ENCODE data around the gene REG3A. TPM values are rescaled to one million over a fixed set of nuclear protein-coding genes. Genes with fewer than 3 reads are reported as not detected.

REG3A gene
- total RNA-seq, 1 experiment from 2014 or later: not detected

GRCh38 chr2:79191081-79191480, 31.5 kb upstream of the REG3A start (continued):
- TF ChIP-seq, protein P1, sequence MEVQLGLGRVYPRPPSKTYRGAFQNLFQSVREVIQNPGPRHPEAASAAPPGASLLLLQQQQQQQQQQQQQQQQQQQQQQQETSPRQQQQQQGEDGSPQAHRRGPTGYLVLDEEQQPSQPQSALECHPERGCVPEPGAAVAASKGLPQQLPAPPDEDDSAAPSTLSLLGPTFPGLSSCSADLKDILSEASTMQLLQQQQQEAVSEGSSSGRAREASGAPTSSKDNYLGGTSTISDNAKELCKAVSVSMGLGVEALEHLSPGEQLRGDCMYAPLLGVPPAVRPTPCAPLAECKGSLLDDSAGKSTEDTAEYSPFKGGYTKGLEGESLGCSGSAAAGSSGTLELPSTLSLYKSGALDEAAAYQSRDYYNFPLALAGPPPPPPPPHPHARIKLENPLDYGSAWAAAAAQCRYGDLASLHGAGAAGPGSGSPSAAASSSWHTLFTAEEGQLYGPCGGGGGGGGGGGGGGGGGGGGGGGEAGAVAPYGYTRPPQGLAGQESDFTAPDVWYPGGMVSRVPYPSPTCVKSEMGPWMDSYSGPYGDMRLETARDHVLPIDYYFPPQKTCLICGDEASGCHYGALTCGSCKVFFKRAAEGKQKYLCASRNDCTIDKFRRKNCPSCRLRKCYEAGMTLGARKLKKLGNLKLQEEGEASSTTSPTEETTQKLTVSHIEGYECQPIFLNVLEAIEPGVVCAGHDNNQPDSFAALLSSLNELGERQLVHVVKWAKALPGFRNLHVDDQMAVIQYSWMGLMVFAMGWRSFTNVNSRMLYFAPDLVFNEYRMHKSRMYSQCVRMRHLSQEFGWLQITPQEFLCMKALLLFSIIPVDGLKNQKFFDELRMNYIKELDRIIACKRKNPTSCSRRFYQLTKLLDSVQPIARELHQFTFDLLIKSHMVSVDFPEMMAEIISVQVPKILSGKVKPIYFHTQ (CRISPR knock-in tag; IDR thresholded peaks at IDR 0.05): no peak
- no peak for TF ChIP-seq ZSCAN18 (CRISPR knock-in tag; IDR thresholded peaks at IDR 0.05)

DNA sequence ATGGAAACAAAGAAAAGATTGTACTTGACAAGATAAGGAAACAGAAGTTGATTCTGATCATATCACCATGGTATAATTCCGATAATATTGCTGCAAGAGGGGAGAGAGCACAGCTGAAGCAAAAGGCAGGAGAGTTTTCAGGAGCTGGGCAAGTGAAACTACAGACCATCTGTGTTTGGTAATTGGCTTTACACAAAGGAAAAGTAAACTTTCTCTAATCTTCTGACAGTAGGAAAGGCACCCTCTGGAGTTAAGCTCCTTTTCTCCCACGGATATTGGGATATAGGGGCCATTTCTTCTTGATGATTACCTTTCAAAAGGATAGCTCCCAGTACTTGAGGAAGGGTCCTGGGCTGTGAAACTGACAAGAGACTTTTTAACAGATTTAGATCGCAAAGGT, 29.9 kb upstream of the REG3A start:
- H3K4me3 Mint-ChIP-seq: no peak overlapping the region
- DNase-seq (ENCODE audit: low spot score) (no peak), ATAC-seq (peak; percentile 57; the same call in 1 of the 2 replicates)
- no peaks in the 10 kb centered on the region for H3K36me3 Mint-ChIP-seq
- ChIA-PET CTCF (interaction anchor here (1.4 to 1.9 kb wide), 2 partner anchors 12 to 148 kb away, joined by 6 to 10 read pairs; no protein-coding TSS in a partner anchor), POLR2A (no interaction called here)
- H3K27me3 Mint-ChIP-seq (ENCODE audit: low read depth): peaks cover 44% of the 10 kb centered on the region
- TF ChIP-seq MXD4 (CRISPR knock-in tag; IDR thresholded peaks at IDR 0.05; ENCODE audit: borderline replicate concordance) (no peak), SOX15 (CRISPR knock-in tag; IDR thresholded peaks at IDR 0.05) (no peak), GTF2I (CRISPR knock-in tag; conservative IDR thresholded peaks at IDR 0.05) (no peak), RELA (CRISPR knock-in tag; IDR thresholded peaks at IDR 0.05; ENCODE audit: borderline replicate concordance) (no peak), RORB (CRISPR knock-in tag; IDR thresholded peaks at IDR 0.05) (no peak), SMAD3 (CRISPR knock-in tag; IDR thresholded peaks at IDR 0.05; ENCODE audit: borderline replicate concordance) (no peak), ZBTB21 (CRISPR knock-in tag; IDR thresholded peaks at IDR 0.05; ENCODE audit: borderline replicate concordance) (no peak), ZNF219 (CRISPR knock-in tag; IDR thresholded peaks at IDR 0.05; ENCODE audit: borderline replicate concordance) (no peak)
- peaks cover 16% of the 10 kb centered on the region for H3K4me1 Mint-ChIP-seq
- H3K9me3 Mint-ChIP-seq: no peaks in the 10 kb centered on the region
- H3K27ac Mint-ChIP-seq: no peak overlapping the region

GRCh38 chr2:79181617-79182016, 22.1 kb upstream of the REG3A start:
- no peaks in the 10 kb centered on the region; the same call in 1 of the 2 replicates for H3K27me3 Mint-ChIP-seq (ENCODE audit: low read depth)
- DNase-seq (ENCODE audit: low spot score) (no peak), ATAC-seq (no peak)
- no peak overlapping the region for H3K27ac Mint-ChIP-seq
- TF ChIP-seq ZNF138 (CRISPR knock-in tag; conservative IDR thresholded peaks at IDR 0.05) (no peak), TCF7 (CRISPR knock-in tag; IDR thresholded peaks at IDR 0.05; ENCODE audit: low read depth) (no peak), NR2C2 (CRISPR knock-in tag; IDR thresholded peaks at IDR 0.05) (no peak), FOXP4 (CRISPR knock-in tag; IDR thresholded peaks at IDR 0.05) (no peak), GTF2I (CRISPR knock-in tag; conservative IDR thresholded peaks at IDR 0.05) (no peak), MYBL2 (CRISPR knock-in tag; IDR thresholded peaks at IDR 0.05) (no peak), ZBTB21 (CRISPR knock-in tag; IDR thresholded peaks at IDR 0.05; ENCODE audit: borderline replicate concordance) (no peak)
- TF ChIP-seq, protein P2, sequence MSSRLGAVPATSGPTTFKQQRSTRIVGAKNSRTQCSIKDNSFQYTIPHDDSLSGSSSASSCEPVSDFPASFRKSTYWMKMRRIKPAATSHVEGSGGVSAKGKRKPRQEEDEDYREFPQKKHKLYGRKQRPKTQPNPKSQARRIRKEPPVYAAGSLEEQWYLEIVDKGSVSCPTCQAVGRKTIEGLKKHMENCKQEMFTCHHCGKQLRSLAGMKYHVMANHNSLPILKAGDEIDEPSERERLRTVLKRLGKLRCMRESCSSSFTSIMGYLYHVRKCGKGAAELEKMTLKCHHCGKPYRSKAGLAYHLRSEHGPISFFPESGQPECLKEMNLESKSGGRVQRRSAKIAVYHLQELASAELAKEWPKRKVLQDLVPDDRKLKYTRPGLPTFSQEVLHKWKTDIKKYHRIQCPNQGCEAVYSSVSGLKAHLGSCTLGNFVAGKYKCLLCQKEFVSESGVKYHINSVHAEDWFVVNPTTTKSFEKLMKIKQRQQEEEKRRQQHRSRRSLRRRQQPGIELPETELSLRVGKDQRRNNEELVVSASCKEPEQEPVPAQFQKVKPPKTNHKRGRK (CRISPR knock-in tag; IDR thresholded peaks at IDR 0.05; ENCODE audit: borderline replicate concordance): no peak
- TF ChIP-seq, protein P3, sequence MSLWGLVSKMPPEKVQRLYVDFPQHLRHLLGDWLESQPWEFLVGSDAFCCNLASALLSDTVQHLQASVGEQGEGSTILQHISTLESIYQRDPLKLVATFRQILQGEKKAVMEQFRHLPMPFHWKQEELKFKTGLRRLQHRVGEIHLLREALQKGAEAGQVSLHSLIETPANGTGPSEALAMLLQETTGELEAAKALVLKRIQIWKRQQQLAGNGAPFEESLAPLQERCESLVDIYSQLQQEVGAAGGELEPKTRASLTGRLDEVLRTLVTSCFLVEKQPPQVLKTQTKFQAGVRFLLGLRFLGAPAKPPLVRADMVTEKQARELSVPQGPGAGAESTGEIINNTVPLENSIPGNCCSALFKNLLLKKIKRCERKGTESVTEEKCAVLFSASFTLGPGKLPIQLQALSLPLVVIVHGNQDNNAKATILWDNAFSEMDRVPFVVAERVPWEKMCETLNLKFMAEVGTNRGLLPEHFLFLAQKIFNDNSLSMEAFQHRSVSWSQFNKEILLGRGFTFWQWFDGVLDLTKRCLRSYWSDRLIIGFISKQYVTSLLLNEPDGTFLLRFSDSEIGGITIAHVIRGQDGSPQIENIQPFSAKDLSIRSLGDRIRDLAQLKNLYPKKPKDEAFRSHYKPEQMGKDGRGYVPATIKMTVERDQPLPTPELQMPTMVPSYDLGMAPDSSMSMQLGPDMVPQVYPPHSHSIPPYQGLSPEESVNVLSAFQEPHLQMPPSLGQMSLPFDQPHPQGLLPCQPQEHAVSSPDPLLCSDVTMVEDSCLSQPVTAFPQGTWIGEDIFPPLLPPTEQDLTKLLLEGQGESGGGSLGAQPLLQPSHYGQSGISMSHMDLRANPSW (CRISPR knock-in tag; conservative IDR thresholded peaks at IDR 0.05; ENCODE audit: low read depth): no peak
- POLR2A ChIA-PET: no interaction called here
- H3K36me3 Mint-ChIP-seq: peaks cover 22% of the 10 kb centered on the region
- peaks cover 31% of the 10 kb centered on the region for H3K9me3 Mint-ChIP-seq
- CTCF ChIA-PET: interaction anchor here (1.9 kb wide), 1 partner anchor 140 kb away, joined by 5 read pairs; no protein-coding TSS in a partner anchor
- H3K4me3 Mint-ChIP-seq: no peak overlapping the region
- H3K4me1 Mint-ChIP-seq: peaks cover 11% of the 10 kb centered on the region; the same call in 1 of the 2 replicates
